HEK293 (cell line): ENCODE results near the gene LCN1.

Experiments used
- GLI2 ChIP-seq: fragments of 450-650 bp; formaldehyde crosslinking; IDR thresholded peaks from 2 replicates; pipeline ENCODE4; 2017; ENCODE audit warnings: missing biosample characterization, missing genetic modification characterization, low read depth, borderline replicate concordance
- IKZF3 ChIP-seq: fragments of 450-650 bp; IDR thresholded peaks from 2 replicates; pipeline ENCODE4 v1.5.0; 2018; ENCODE audit warnings: missing biosample characterization, mild to moderate bottlenecking, missing genetic modification characterization, moderate library complexity
- KLF10 ChIP-seq: fragments of 450-650 bp; IDR thresholded peaks from 2 replicates; pipeline ENCODE4 v1.5.1; 2018; ENCODE audit warnings: missing biosample characterization, mild to moderate bottlenecking, missing genetic modification characterization
- KLF16 ChIP-seq: fragments of 450-650 bp; formaldehyde crosslinking; IDR thresholded peaks from 2 replicates; pipeline ENCODE4 v1.5.1; 2017; ENCODE audit warnings: missing biosample characterization, missing genetic modification characterization
- SP7 ChIP-seq: fragments of 450-650 bp; formaldehyde crosslinking; IDR thresholded peaks from 2 replicates; pipeline ENCODE4 v1.5.1; 2016; ENCODE audit warnings: missing biosample characterization, missing genetic modification characterization
- WT1 ChIP-seq: fragments of 450-650 bp; formaldehyde crosslinking; IDR thresholded peaks from 2 replicates; pipeline ENCODE4 v1.5.1; 2016; ENCODE audit warnings: missing biosample characterization, missing genetic modification characterization
- YY2 ChIP-seq: fragments of 450-650 bp; formaldehyde crosslinking; IDR thresholded peaks from 2 replicates; pipeline ENCODE4 v1.5.1; 2016; ENCODE audit warnings: missing biosample characterization, missing genetic modification characterization
- ZBTB17 ChIP-seq: fragments of 450-650 bp; formaldehyde crosslinking; IDR thresholded peaks from 2 replicates; pipeline ENCODE4 v1.5.1; 2016; ENCODE audit warnings: missing biosample characterization, missing genetic modification characterization
- ZBTB8A ChIP-seq: fragments of 450-650 bp; formaldehyde crosslinking; IDR thresholded peaks from 2 replicates; pipeline ENCODE4 v1.5.1; 2016; ENCODE audit warnings: missing biosample characterization, missing genetic modification characterization
- ZFP69B ChIP-seq: fragments of 450-650 bp; formaldehyde crosslinking; IDR thresholded peaks from 2 replicates; pipeline ENCODE4 v1.5.1; 2016; ENCODE audit warnings: missing biosample characterization, missing genetic modification characterization
- ZIC2 ChIP-seq: fragments of 450-650 bp; formaldehyde crosslinking; IDR thresholded peaks from 2 replicates; pipeline ENCODE4 v1.5.1; 2016; ENCODE audit warnings: missing biosample characterization, missing genetic modification characterization
- ZNF211 ChIP-seq: fragments of 450-650 bp; formaldehyde crosslinking; IDR thresholded peaks from 2 replicates; pipeline ENCODE4 v1.5.1; 2016; ENCODE audit warnings: low read depth, missing biosample characterization, missing genetic modification characterization
- ZNF223 ChIP-seq: fragments of 450-650 bp; formaldehyde crosslinking; IDR thresholded peaks from 2 replicates; pipeline ENCODE4 v1.5.1; 2016; ENCODE audit warnings: missing biosample characterization, missing genetic modification characterization
- ZNF24 ChIP-seq: fragments of 450-650 bp; formaldehyde crosslinking; IDR thresholded peaks from 2 replicates; pipeline ENCODE4 v1.5.1; 2016; ENCODE audit warnings: missing biosample characterization, missing genetic modification characterization
- ZNF341 ChIP-seq: fragments of 450-650 bp; formaldehyde crosslinking; IDR thresholded peaks from 2 replicates; pipeline ENCODE4; 2016; ENCODE audit warnings: low read depth, missing biosample characterization, missing genetic modification characterization
- ZNF366 ChIP-seq: fragments of 450-650 bp; formaldehyde crosslinking; conservative IDR thresholded peaks from 2 replicates; pipeline ENCODE4 v1.5.1; 2016; ENCODE audit warnings: missing biosample characterization, missing genetic modification characterization
- ZNF394 ChIP-seq: fragments of 450-650 bp; formaldehyde crosslinking; IDR thresholded peaks from 2 replicates; pipeline ENCODE4 v1.5.1; 2016; ENCODE audit warnings: missing biosample characterization, missing genetic modification characterization, mild to moderate bottlenecking, moderate library complexity, borderline replicate concordance
- ZNF423 ChIP-seq: fragments of 450-650 bp; formaldehyde crosslinking; IDR thresholded peaks from 2 replicates; pipeline ENCODE4 v1.5.1; 2016; ENCODE audit warnings: missing biosample characterization, missing genetic modification characterization
- ZNF433 ChIP-seq: fragments of 450-650 bp; formaldehyde crosslinking; IDR thresholded peaks from 2 replicates; pipeline ENCODE4 v1.5.1; 2016; ENCODE audit warnings: missing biosample characterization, missing genetic modification characterization, low read depth
- ZNF600 ChIP-seq: fragments of 450-650 bp; formaldehyde crosslinking; IDR thresholded peaks from 2 replicates; pipeline ENCODE4 v1.5.1; 2016; ENCODE audit warnings: missing biosample characterization, missing genetic modification characterization
- ZNF660 ChIP-seq: fragments of 450-650 bp; IDR thresholded peaks from 2 replicates; pipeline ENCODE4 v1.5.1; 2018; ENCODE audit warnings: missing biosample characterization, mild to moderate bottlenecking, missing genetic modification characterization
- ZSCAN16 ChIP-seq: fragments of 450-650 bp; formaldehyde crosslinking; IDR thresholded peaks from 2 replicates; pipeline ENCODE4 v1.5.1; 2016; ENCODE audit warnings: missing biosample characterization, missing genetic modification characterization
- TF ChIP-seq, protein P1 (sequence below): fragments of 450-650 bp; formaldehyde crosslinking; IDR thresholded peaks from 2 replicates; pipeline ENCODE4 v1.5.1; 2016; ENCODE audit warnings: missing biosample characterization, missing genetic modification characterization
- TF ChIP-seq, protein P2 (sequence below): fragments of 450-650 bp; formaldehyde crosslinking; IDR thresholded peaks from 2 replicates; pipeline ENCODE4 v1.5.1; 2017; ENCODE audit warnings: missing biosample characterization, missing genetic modification characterization
- TF ChIP-seq, protein P3 (sequence below): fragments of 450-650 bp; formaldehyde crosslinking; IDR thresholded peaks from 2 replicates; pipeline ENCODE4 v1.5.1; 2016; ENCODE audit warnings: missing biosample characterization, missing genetic modification characterization
- TF ChIP-seq, protein P4 (sequence below): fragments of 450-650 bp; formaldehyde crosslinking; IDR thresholded peaks from 2 replicates; pipeline ENCODE4 v1.5.0; 2017; ENCODE audit warnings: missing biosample characterization, missing genetic modification characterization, borderline replicate concordance
- TF ChIP-seq, protein P5 (sequence below): fragments of 450-650 bp; formaldehyde crosslinking; IDR thresholded peaks from 2 replicates; pipeline ENCODE4 v1.5.1; 2016; ENCODE audit warnings: missing biosample characterization, missing genetic modification characterization

Gene LCN1

DNA sequence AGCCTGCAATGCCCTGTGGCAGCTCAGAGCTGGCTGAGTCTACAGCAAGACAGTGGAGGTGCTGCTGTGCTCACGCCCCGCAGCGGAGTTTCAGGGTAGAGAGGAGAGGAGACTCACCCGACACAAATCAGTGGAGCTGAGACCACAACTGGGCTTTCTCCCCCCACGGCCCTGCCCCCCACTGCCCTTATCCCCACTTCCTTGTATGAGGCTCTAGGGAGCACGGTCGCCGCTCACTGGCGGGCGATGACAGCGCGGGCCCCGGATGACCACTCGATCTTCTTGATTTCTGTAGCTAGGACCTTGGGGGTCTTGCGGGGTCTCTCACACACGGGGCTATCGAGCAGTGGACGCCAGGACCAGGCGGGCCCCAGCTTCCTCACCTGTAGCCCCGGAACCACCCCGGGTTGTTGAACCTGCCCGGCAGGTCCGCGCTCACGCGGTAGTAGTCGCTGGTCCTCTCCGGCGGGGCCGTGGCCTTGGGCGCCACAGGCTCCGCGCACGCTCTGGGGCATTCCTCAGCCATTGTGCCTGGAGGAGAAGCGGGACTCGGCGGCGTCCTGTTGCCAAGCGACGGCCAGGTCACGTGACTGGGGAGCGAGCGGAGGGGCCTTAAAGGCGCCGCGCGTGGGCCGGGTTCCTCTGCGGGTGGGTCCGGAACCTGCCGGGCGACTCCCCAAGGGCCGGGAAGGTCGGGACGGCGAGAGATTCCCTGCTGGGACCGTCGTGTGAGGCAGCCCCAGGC, 21.7 kb upstream of the LCN1 start (continued):
- TF ChIP-seq, protein P1, sequence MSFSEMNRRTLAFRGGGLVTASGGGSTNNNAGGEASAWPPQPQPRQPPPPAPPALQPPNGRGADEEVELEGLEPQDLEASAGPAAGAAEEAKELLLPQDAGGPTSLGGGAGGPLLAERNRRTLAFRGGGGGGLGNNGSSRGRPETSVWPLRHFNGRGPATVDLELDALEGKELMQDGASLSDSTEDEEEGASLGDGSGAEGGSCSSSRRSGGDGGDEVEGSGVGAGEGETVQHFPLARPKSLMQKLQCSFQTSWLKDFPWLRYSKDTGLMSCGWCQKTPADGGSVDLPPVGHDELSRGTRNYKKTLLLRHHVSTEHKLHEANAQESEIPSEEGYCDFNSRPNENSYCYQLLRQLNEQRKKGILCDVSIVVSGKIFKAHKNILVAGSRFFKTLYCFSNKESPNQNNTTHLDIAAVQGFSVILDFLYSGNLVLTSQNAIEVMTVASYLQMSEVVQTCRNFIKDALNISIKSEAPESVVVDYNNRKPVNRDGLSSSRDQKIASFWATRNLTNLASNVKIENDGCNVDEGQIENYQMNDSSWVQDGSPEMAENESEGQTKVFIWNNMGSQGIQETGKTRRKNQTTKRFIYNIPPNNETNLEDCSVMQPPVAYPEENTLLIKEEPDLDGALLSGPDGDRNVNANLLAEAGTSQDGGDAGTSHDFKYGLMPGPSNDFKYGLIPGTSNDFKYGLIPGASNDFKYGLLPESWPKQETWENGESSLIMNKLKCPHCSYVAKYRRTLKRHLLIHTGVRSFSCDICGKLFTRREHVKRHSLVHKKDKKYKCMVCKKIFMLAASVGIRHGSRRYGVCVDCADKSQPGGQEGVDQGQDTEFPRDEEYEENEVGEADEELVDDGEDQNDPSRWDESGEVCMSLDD (tag by site-specific recombination): peak; percentile 48; the same call in 1 of the 2 replicates
- TF ChIP-seq ZNF660 (tag by site-specific recombination) (peak; percentile 67), ZNF24 (tag by site-specific recombination) (peak; percentile 21; the same call in 1 of the 2 replicates), ZSCAN16 (tag by site-specific recombination) (no peak), ZBTB8A (0 out of 2 replicates have a peak, but pooled peaks have one; percentile 14), ZNF433 (tag by site-specific recombination) (no peak), ZNF394 (tag by site-specific recombination) (peak; percentile 87), KLF16 (tag by site-specific recombination) (peak; percentile 63; the same call in 1 of the 2 replicates), ZBTB17 (tag by site-specific recombination) (peak; percentile 76), ZNF211 (no peak), ZNF423 (0 out of 2 replicates have a peak, but pooled peaks have one; percentile 13), ZNF366 (tag by site-specific recombination) (no peak), ZNF600 (tag by site-specific recombination) (peak; percentile 64), ZFP69B (tag by site-specific recombination) (peak; percentile 91), YY2 (tag by site-specific recombination) (peak; percentile 74; the same call in 1 of the 2 replicates), WT1 (tag by site-specific recombination) (peak; percentile 22; the same call in 1 of the 2 replicates), SP7 (tag by site-specific recombination) (peak; percentile 61), KLF10 (tag by site-specific recombination) (no peak), IKZF3 (tag by site-specific recombination) (0 out of 2 replicates have a peak, but pooled peaks have one; percentile 12), ZNF223 (tag by site-specific recombination) (no peak), GLI2 (no peak), ZIC2 (tag by site-specific recombination) (peak; percentile 91), ZNF341 (tag by site-specific recombination) (no peak)
- TF ChIP-seq, protein P2, sequence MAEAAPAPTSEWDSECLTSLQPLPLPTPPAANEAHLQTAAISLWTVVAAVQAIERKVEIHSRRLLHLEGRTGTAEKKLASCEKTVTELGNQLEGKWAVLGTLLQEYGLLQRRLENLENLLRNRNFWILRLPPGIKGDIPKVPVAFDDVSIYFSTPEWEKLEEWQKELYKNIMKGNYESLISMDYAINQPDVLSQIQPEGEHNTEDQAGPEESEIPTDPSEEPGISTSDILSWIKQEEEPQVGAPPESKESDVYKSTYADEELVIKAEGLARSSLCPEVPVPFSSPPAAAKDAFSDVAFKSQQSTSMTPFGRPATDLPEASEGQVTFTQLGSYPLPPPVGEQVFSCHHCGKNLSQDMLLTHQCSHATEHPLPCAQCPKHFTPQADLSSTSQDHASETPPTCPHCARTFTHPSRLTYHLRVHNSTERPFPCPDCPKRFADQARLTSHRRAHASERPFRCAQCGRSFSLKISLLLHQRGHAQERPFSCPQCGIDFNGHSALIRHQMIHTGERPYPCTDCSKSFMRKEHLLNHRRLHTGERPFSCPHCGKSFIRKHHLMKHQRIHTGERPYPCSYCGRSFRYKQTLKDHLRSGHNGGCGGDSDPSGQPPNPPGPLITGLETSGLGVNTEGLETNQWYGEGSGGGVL: peak; percentile 29; the same call in 1 of the 2 replicates
- TF ChIP-seq, protein P3, sequence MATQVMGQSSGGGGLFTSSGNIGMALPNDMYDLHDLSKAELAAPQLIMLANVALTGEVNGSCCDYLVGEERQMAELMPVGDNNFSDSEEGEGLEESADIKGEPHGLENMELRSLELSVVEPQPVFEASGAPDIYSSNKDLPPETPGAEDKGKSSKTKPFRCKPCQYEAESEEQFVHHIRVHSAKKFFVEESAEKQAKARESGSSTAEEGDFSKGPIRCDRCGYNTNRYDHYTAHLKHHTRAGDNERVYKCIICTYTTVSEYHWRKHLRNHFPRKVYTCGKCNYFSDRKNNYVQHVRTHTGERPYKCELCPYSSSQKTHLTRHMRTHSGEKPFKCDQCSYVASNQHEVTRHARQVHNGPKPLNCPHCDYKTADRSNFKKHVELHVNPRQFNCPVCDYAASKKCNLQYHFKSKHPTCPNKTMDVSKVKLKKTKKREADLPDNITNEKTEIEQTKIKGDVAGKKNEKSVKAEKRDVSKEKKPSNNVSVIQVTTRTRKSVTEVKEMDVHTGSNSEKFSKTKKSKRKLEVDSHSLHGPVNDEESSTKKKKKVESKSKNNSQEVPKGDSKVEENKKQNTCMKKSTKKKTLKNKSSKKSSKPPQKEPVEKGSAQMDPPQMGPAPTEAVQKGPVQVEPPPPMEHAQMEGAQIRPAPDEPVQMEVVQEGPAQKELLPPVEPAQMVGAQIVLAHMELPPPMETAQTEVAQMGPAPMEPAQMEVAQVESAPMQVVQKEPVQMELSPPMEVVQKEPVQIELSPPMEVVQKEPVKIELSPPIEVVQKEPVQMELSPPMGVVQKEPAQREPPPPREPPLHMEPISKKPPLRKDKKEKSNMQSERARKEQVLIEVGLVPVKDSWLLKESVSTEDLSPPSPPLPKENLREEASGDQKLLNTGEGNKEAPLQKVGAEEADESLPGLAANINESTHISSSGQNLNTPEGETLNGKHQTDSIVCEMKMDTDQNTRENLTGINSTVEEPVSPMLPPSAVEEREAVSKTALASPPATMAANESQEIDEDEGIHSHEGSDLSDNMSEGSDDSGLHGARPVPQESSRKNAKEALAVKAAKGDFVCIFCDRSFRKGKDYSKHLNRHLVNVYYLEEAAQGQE (tag by site-specific recombination): no peak
- TF ChIP-seq, protein P4, sequence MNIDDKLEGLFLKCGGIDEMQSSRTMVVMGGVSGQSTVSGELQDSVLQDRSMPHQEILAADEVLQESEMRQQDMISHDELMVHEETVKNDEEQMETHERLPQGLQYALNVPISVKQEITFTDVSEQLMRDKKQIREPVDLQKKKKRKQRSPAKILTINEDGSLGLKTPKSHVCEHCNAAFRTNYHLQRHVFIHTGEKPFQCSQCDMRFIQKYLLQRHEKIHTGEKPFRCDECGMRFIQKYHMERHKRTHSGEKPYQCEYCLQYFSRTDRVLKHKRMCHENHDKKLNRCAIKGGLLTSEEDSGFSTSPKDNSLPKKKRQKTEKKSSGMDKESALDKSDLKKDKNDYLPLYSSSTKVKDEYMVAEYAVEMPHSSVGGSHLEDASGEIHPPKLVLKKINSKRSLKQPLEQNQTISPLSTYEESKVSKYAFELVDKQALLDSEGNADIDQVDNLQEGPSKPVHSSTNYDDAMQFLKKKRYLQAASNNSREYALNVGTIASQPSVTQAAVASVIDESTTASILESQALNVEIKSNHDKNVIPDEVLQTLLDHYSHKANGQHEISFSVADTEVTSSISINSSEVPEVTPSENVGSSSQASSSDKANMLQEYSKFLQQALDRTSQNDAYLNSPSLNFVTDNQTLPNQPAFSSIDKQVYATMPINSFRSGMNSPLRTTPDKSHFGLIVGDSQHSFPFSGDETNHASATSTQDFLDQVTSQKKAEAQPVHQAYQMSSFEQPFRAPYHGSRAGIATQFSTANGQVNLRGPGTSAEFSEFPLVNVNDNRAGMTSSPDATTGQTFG (tag by site-specific recombination): no peak
- TF ChIP-seq, protein P5, sequence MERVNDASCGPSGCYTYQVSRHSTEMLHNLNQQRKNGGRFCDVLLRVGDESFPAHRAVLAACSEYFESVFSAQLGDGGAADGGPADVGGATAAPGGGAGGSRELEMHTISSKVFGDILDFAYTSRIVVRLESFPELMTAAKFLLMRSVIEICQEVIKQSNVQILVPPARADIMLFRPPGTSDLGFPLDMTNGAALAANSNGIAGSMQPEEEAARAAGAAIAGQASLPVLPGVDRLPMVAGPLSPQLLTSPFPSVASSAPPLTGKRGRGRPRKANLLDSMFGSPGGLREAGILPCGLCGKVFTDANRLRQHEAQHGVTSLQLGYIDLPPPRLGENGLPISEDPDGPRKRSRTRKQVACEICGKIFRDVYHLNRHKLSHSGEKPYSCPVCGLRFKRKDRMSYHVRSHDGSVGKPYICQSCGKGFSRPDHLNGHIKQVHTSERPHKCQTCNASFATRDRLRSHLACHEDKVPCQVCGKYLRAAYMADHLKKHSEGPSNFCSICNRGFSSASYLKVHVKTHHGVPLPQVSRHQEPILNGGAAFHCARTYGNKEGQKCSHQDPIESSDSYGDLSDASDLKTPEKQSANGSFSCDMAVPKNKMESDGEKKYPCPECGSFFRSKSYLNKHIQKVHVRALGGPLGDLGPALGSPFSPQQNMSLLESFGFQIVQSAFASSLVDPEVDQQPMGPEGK (tag by site-specific recombination): peak; percentile 48
